MM.1S (cell line): ENCODE measurements around the gene RAD23A.
"Not testable (repeated sequence)": the region's sequence is repeated elsewhere in the genome, so short reads cannot be mapped to it uniquely, and the experiment has no call there.

Experiments used
- DNase-seq: peaks from one replicate; pipeline ENCODE4 v3.0.0-alpha.2; 2015
- H2AFZ ChIP-seq: fragments of 300-600 bp; sonication (generic); 2 replicates; pipeline ENCODE4 v1.6.0; 2016; ENCODE audit warnings: antibody characterized with exemption, low read length
- H3F3A ChIP-seq: fragments of 300-600 bp; sonication (generic); 2 replicates; pipeline ENCODE4 v1.6.1; 2016; ENCODE audit warnings: mild to moderate bottlenecking, antibody characterized with exemption, low read length, moderate library complexity, mixed read lengths; ENCODE audit not compliant: insufficient read depth
- H3K27ac ChIP-seq: fragments of 300-600 bp; sonication (generic); 2 replicates; pipeline ENCODE4 v1.5.1; 2016; ENCODE audit warnings: mild to moderate bottlenecking, low read length
- H3K27me3 ChIP-seq: fragments of 300-600 bp; sonication (generic); replicated peaks from 2 replicates; pipeline ENCODE4 v1.6.0; 2016; ENCODE audit warnings: low read length; ENCODE audit not compliant: insufficient read depth
- H3K36me3 ChIP-seq: fragments of 300-600 bp; sonication (generic); replicated peaks from 2 replicates; pipeline ENCODE4 v1.6.1; 2016; ENCODE audit warnings: mild to moderate bottlenecking, low read length, mixed read lengths; ENCODE audit not compliant: insufficient read depth
- H3K4me1 ChIP-seq: fragments of 300-600 bp; sonication (generic); 2 replicates; pipeline ENCODE4 v1.6.1; 2016; ENCODE audit warnings: low read length, mixed read lengths
- H3K4me2 ChIP-seq: fragments of 300-600 bp; sonication (generic); 2 replicates; pipeline ENCODE4 v1.6.0; 2016; ENCODE audit warnings: low read depth, low read length
- H3K4me3 ChIP-seq: fragments of 300-600 bp; sonication (generic); 2 replicates; pipeline ENCODE4 v1.5.1; 2016; ENCODE audit warnings: low read length, mixed read lengths
- H3K79me2 ChIP-seq: fragments of 300-600 bp; sonication (generic); 2 replicates; pipeline ENCODE4 v1.6.1; 2016; ENCODE audit warnings: mixed run types, low read length, mixed read lengths
- H3K9ac ChIP-seq: fragments of 300-600 bp; sonication (generic); 2 replicates; pipeline ENCODE4 v1.6.1; 2016; ENCODE audit warnings: low read length, mixed read lengths
- H3K9me2 ChIP-seq: fragments of 300-600 bp; sonication (generic); replicated peaks from 2 replicates; pipeline ENCODE4 v1.6.1; 2016; ENCODE audit warnings: mild to moderate bottlenecking, low read length, mixed read lengths; ENCODE audit not compliant: insufficient read depth
- H3K9me3 ChIP-seq: fragments of 300-600 bp; sonication (generic); replicated peaks from 2 replicates; pipeline ENCODE4 v1.6.1; 2016; ENCODE audit warnings: mild to moderate bottlenecking, low read length, mixed read lengths; ENCODE audit not compliant: insufficient read depth
- H4K20me1 ChIP-seq: fragments of 300-600 bp; sonication (generic); 2 replicates; pipeline ENCODE4 v1.6.1; 2016; ENCODE audit warnings: mild to moderate bottlenecking, low read length, moderate library complexity, mixed read lengths; ENCODE audit not compliant: insufficient read depth
- CTCF ChIP-seq: fragments of 300-600 bp; sonication (generic); IDR thresholded peaks from 2 replicates; pipeline ENCODE4 v1.5.1; 2016; ENCODE audit warnings: antibody characterized with exemption, low read length, mixed read lengths
- EZH2 ChIP-seq: fragments of 300-600 bp; sonication (generic); optimal IDR thresholded peaks from 2 replicates; pipeline ENCODE3; 2017; ENCODE audit warnings: low read depth, mild to moderate bottlenecking, antibody characterized with exemption, low read length, mixed read lengths
- EZH2phosphoT487 ChIP-seq: fragments of 300-600 bp; sonication (generic); IDR thresholded peaks from 2 replicates; pipeline ENCODE4 v1.6.1; 2018; ENCODE audit warnings: antibody characterized with exemption, low read length

Gene RAD23A

GRCh38 chr19:12949363-12950283, 4.0 kb downstream of the RAD23A start:
- TF ChIP-seq EZH2phosphoT487 (no peak), EZH2 (no peak), CTCF (no peak)
- Histone ChIP-seq H2AFZ (no peak overlapping the region), H3K9ac (no peak overlapping the region), H3K4me1 (peaks cover 11% of the 10 kb centered on the region), H3F3A (peaks cover 40% of the 10 kb centered on the region), H3K4me2 (no peak overlapping the region), H3K4me3 (no peak overlapping the region), H3K27ac (no peak overlapping the region), H3K9me3 (no peaks in the 10 kb centered on the region), H3K79me2 (peaks cover 75% of the 10 kb centered on the region), H3K9me2 (no peaks in the 10 kb centered on the region), H3K27me3 (no peaks in the 10 kb centered on the region), H3K36me3 (peaks cover 21% of the 10 kb centered on the region), H4K20me1 (peaks cover 6% of the 10 kb centered on the region; the same call in 1 of the 2 replicates)
- no peak for DNase-seq

GRCh38 chr19:12952050-12952449, 6.4 kb downstream of the RAD23A start:
- peaks cover 40% of the 10 kb centered on the region for H3F3A ChIP-seq
- peaks cover 21% of the 10 kb centered on the region for H3K36me3 ChIP-seq

GRCh38 chr19:12952488-12953137, 7.0 kb downstream of the RAD23A start:
- Histone ChIP-seq H3K9me3 (no peaks in the 10 kb centered on the region), H4K20me1 (peaks cover 6% of the 10 kb centered on the region; the same call in 1 of the 2 replicates), H3K4me2 (no peak overlapping the region), H3K27ac (no peak overlapping the region), H3K36me3 (peaks cover 18% of the 10 kb centered on the region), H3K4me3 (no peak overlapping the region), H3K9me2 (no peaks in the 10 kb centered on the region), H3K4me1 (peaks cover 24% of the 10 kb centered on the region), H3F3A (peaks cover 37% of the 10 kb centered on the region), H3K9ac (no peak overlapping the region), H2AFZ (no peak overlapping the region), H3K27me3 (no peaks in the 10 kb centered on the region), H3K79me2 (peaks cover 83% of the 10 kb centered on the region)
- TF ChIP-seq CTCF (no peak), EZH2phosphoT487 (no peak)
- DNase-seq = no peak

More at GRCh38 chr19:12952050-12952449, 6.4 kb downstream of the RAD23A start:
- H3K4me3 ChIP-seq, H3K27ac ChIP-seq, H3K9me3 ChIP-seq, H4K20me1 ChIP-seq, H2AFZ ChIP-seq, H3K4me2 ChIP-seq, H3K9me2 ChIP-seq, H3K27me3 ChIP-seq, H3K9ac ChIP-seq, DNase-seq: not testable (repeated sequence)
- Histone ChIP-seq H3K4me1 (peaks cover 24% of the 10 kb centered on the region), H3K79me2 (peaks cover 86% of the 10 kb centered on the region)
